Measurements from ENCODE around the gene CNNM4.

DNA sequence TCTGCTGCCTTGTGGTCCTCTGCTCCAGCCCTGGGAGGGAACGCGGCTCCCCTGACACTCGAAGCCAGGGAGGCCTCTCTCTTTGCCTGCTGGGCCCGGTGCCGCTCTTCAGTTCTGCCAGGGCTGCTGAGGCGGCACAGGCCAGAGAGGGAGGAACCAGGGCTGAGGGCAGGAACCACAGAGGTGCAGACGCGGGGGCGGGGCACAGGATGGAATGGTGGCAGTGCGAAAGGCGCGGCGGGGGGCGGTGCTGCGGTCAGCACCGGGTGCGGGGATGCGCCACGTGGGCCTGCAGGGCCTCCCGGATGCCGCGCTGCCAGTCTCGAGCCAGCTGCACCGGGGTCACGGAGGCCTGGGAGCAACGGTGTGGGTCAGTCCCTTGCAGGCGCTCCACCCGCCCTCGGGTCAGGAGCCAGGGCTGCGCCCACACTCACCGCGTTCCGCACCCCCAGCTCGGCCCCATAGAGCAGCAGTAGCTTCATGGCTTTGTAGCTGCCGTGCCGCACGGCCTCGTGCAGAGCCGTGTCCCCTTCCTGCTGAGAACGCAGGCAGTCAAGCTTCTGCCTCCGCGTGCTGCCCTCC is 78.7 kb downstream of the CNNM4 start:
- TF ChIP-seq CTCF (IDR thresholded peaks at IDR 0.05) (no peak), HOXA7 (CRISPR knock-in tag; IDR thresholded peaks at IDR 0.05) (no peak), POLR2A (IDR thresholded peaks at IDR 0.05; ENCODE audit: low read length) (no peak), CEBPB (IDR thresholded peaks at IDR 0.05) (no peak), FOXS1 (CRISPR knock-in tag; IDR thresholded peaks at IDR 0.05) (no peak), USF2 (IDR thresholded peaks at IDR 0.05) (no peak)

All from A549 (cell line).